Loucy (cell line): ENCODE results near the gene KIAA0825.
"Not testable (repeated sequence)": the region's sequence is repeated elsewhere in the genome, so short reads cannot be mapped to it uniquely, and the experiment has no call there.

Source experiments
- H2AFZ ChIP-seq: fragments of 200-600 bp; sonication (generic); 2 replicates; pipeline ENCODE4 v1.6.0; 2016; ENCODE audit warnings: antibody characterized with exemption, mild to moderate bottlenecking, low read length, moderate library complexity
- H3F3A ChIP-seq: fragments of 200-600 bp; 2 replicates; pipeline ENCODE4 v1.6.0; 2016; ENCODE audit warnings: antibody characterized with exemption, low read depth, mild to moderate bottlenecking
- H3K27me3 ChIP-seq: fragments of 200-600 bp; sonication (generic); 2 replicates; pipeline ENCODE4 v1.6.1; 2014; ENCODE audit warnings: low read length, mild to moderate bottlenecking; ENCODE audit not compliant: insufficient read depth, poor library complexity, severe bottlenecking
- H3K36me3 ChIP-seq: fragments of 200-600 bp; sonication (generic); 2 replicates; pipeline ENCODE4 v1.6.1; 2016; ENCODE audit warnings: low read length; ENCODE audit not compliant: insufficient read depth
- H3K4me1 ChIP-seq: fragments of 200-600 bp; sonication (generic); 2 replicates; pipeline ENCODE4 v1.5.1; 2014; ENCODE audit warnings: low read length, mild to moderate bottlenecking; ENCODE audit not compliant: insufficient read depth, poor library complexity, severe bottlenecking
- H3K4me2 ChIP-seq: fragments of 200-600 bp; sonication (generic); 2 replicates; pipeline ENCODE4 v1.6.0; 2014; ENCODE audit warnings: antibody characterized with exemption, low read length, low read depth, mild to moderate bottlenecking; ENCODE audit not compliant: poor library complexity, severe bottlenecking
- H3K4me3 ChIP-seq: fragments of 200-600 bp; sonication (generic); 2 replicates; pipeline ENCODE4 v1.5.1; 2014; ENCODE audit warnings: low read length, mild to moderate bottlenecking, mixed read lengths; ENCODE audit not compliant: poor library complexity, severe bottlenecking
- H3K79me2 ChIP-seq: fragments of 200-600 bp; sonication (generic); 2 replicates; pipeline ENCODE4 v1.6.1; 2014; ENCODE audit warnings: low read length; ENCODE audit not compliant: insufficient read depth
- H3K9ac ChIP-seq: fragments of 200-600 bp; sonication (generic); 2 replicates; pipeline ENCODE4 v1.6.0; 2014; ENCODE audit warnings: mild to moderate bottlenecking, low read depth, low read length, moderate library complexity; ENCODE audit not compliant: poor library complexity, severe bottlenecking
- H3K9me2 ChIP-seq: fragments of 200-600 bp; sonication (generic); replicated peaks from 2 replicates; pipeline ENCODE4 v1.6.1; 2016; ENCODE audit warnings: low read depth, low read length, mixed read lengths
- H3K9me3 ChIP-seq: fragments of 200-600 bp; sonication (generic); 2 replicates; pipeline ENCODE4 v1.6.1; 2014; ENCODE audit warnings: mild to moderate bottlenecking, antibody characterized with exemption, low read length, low read depth; ENCODE audit not compliant: insufficient read depth
- H4K20me1 ChIP-seq: fragments of 200-600 bp; sonication (generic); 2 replicates; pipeline ENCODE4 v1.6.0; 2014; ENCODE audit warnings: antibody characterized with exemption, low read length, mild to moderate bottlenecking; ENCODE audit not compliant: insufficient read depth, poor library complexity, severe bottlenecking
- EZH2phosphoT487 ChIP-seq: fragments of 200-600 bp; IDR thresholded peaks from 2 replicates; pipeline ENCODE4 v1.6.1; 2018; ENCODE audit warnings: antibody characterized with exemption, mild to moderate bottlenecking, moderate library complexity, borderline replicate concordance
- TF ChIP-seq, protein P1 (sequence below): fragments of 200-600 bp; sonication (generic); conservative IDR thresholded peaks from 2 replicates; pipeline ENCODE4 v1.5.1; 2014; ENCODE audit warnings: mild to moderate bottlenecking, antibody characterized with exemption, low read length

The KIAA0825 gene

DNA sequence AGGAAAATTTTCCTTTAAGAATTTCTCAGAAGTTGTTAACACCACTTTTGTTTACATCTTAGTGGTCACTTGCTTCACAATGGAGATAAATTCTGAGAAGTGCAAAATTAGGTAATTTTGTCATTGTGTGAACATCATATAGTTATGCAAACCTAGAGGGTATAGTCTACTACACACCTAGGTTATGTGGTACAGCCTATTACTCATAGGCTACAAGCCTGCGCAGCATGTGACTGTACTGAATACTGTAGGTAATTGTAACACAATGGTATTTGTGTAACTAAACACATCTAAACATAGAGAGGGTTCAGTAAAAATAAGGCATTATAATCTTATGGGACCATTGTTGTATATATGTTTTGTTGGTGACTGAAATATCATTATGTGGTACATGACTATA is 488.3 kb downstream of the KIAA0825 start:
- Histone ChIP-seq H4K20me1 (no peaks in the 10 kb centered on the region), H2AFZ (no peak overlapping the region), H3K4me1 (no peaks in the 10 kb centered on the region), H3K9me3 (no peaks in the 10 kb centered on the region), H3K27me3 (no peaks in the 10 kb centered on the region), H3K9ac (no peak overlapping the region), H3K9me2 (no peaks in the 10 kb centered on the region), H3F3A (no peaks in the 10 kb centered on the region), H3K79me2 (no peaks in the 10 kb centered on the region), H3K36me3 (no peaks in the 10 kb centered on the region), H3K4me2 (no peak overlapping the region), H3K4me3 (no peak overlapping the region)
- TF ChIP-seq EZH2phosphoT487 = no peak
- TF ChIP-seq, protein P1, sequence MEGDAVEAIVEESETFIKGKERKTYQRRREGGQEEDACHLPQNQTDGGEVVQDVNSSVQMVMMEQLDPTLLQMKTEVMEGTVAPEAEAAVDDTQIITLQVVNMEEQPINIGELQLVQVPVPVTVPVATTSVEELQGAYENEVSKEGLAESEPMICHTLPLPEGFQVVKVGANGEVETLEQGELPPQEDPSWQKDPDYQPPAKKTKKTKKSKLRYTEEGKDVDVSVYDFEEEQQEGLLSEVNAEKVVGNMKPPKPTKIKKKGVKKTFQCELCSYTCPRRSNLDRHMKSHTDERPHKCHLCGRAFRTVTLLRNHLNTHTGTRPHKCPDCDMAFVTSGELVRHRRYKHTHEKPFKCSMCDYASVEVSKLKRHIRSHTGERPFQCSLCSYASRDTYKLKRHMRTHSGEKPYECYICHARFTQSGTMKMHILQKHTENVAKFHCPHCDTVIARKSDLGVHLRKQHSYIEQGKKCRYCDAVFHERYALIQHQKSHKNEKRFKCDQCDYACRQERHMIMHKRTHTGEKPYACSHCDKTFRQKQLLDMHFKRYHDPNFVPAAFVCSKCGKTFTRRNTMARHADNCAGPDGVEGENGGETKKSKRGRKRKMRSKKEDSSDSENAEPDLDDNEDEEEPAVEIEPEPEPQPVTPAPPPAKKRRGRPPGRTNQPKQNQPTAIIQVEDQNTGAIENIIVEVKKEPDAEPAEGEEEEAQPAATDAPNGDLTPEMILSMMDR = no peak

DNA sequence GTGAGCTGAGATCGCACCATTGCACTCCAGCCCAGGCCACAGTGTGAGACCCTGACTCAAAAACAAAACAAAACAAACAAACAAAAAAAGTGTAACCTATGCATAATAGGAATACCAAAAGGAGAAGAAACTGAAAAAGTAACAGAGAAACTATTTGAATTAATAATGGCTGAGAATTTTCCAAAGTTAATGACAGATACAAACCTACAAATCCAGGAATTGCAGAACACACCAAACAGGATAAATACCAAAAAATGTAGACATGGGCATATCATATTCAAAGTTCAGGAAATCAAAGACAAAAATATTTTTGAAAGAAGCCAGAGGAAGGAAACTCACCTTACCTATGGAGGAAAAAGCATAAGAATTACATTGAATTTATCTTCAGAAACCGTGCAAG is 493.3 kb downstream of the KIAA0825 start:
- Histone ChIP-seq H3K79me2 (no peaks in the 10 kb centered on the region), H3K27me3 (no peaks in the 10 kb centered on the region), H3K9me2 (no peaks in the 10 kb centered on the region), H3K4me3 (no peak overlapping the region), H3K36me3 (no peaks in the 10 kb centered on the region), H3K4me1 (no peaks in the 10 kb centered on the region), H3F3A (no peaks in the 10 kb centered on the region), H2AFZ (no peak overlapping the region), H3K4me2 (no peak overlapping the region), H3K9ac (no peak overlapping the region), H4K20me1 (no peaks in the 10 kb centered on the region), H3K9me3 (no peaks in the 10 kb centered on the region)
- TF ChIP-seq, protein P1 = no peak
- TF ChIP-seq EZH2phosphoT487 = no peak

DNA sequence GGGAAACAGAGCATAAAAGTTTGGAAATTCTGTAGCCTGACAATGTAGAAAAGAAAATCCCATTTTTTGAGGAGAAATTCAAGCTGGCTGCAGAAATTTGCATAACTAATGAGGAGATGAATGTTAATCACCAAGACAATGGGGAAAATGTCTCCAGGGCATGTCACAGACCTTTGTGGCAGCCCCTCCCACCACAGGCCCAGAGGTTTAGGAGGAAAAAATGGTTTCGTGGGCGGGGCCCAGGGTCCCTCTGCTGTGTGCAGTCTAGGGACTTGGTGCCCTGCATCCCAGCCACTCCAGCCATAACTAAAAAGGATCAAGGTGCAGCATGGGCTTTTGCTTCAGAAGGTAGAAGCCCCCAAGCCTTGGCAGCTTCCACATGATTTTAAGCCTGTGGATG is 502.1 kb downstream of the KIAA0825 start:
- not testable (repeated sequence) for H3K79me2 ChIP-seq, H3K4me3 ChIP-seq

DNA sequence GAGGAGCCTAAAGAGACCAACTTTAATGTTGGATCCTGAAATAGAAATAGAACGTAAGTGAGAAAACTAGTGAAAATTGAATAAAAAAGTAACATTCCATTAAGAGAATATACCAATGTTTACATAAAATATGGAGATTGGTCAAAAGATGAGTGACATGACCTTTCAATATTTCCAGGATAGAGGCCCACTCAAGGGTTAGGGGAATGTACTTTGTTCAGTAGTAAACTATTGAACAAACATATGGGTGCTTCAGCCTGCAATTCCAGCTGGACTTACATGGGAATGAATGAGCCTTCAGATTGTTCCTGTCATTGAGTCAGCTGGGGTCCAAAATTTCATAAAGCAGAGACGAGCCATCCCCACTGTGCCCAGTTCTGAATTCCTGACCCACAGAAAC is 505.3 kb downstream of the KIAA0825 start:
- peaks cover 14% of the 10 kb centered on the region; the same call in 1 of the 2 replicates for H3K79me2 ChIP-seq
- H3K4me3 ChIP-seq = no peak overlapping the region
- H3K27me3 ChIP-seq = no peaks in the 10 kb centered on the region
- no peak for TF ChIP-seq EZH2phosphoT487
- TF ChIP-seq, protein P1 = no peak
- no peaks in the 10 kb centered on the region for H3K9me2 ChIP-seq
- no peak overlapping the region for H3K9ac ChIP-seq
- H3F3A ChIP-seq = no peaks in the 10 kb centered on the region
- no peaks in the 10 kb centered on the region for H3K4me1 ChIP-seq
- H3K36me3 ChIP-seq = no peaks in the 10 kb centered on the region
- no peaks in the 10 kb centered on the region for H3K9me3 ChIP-seq
- no peaks in the 10 kb centered on the region for H4K20me1 ChIP-seq
- H3K4me2 ChIP-seq = no peak overlapping the region
- H2AFZ ChIP-seq = no peak overlapping the region

More for the DNA sequence above, 502.1 kb downstream of the KIAA0825 start:
- not testable (repeated sequence) for H3K36me3 ChIP-seq, H3K27me3 ChIP-seq, H3K4me1 ChIP-seq, H3K9ac ChIP-seq, H3K9me3 ChIP-seq, H3F3A ChIP-seq, H2AFZ ChIP-seq, H3K9me2 ChIP-seq, H3K4me2 ChIP-seq, H4K20me1 ChIP-seq
